NOMO-1 treated with dmso at 0.1 percent for 144 hours (cell line): ENCODE data around the gene RIN3.
A peak's percentile ranks its signal among the peaks of the same experiment; 100 is the strongest.

ENCODE experiments used
- DNase-seq: peaks from one replicate; lab custom pipeline; 2025; ENCODE audit not compliant: unreplicated experiment; lab: John Stamatoyannopoulos, UW

Gene RIN3

DNA sequence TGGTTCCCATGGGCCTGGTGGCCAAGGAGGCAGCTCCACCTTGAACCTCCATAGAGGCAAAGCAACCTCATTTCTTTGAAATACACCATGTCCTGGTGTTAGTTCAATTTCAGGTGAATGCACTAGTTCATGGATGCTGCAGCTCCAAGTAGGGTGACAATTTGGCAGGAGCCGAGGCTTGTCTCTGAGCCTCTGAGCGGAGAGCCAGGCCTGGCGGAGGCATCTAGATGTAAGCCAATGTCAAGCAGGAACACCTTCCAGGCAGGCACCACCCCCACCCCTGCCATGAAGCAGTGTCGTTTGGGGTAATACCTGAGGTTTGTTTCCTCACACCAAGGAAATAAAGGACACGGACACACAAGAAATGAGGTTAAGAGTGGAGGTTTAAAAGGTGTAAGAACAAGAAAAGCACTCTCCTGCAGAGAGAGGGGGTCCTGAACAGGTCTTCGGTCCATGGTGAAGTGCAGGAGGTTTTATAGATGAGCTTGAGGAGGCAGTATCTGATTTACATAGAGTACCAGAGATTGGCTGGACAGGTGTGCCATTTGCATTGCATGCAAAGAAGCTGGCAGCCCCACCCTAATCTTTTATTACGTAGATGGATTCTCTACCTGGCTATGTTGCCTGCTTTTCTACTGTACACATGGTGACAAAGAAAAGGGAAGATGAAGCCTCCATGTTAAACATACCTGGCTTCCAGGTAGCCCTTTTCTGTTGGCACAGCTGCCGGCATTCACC, 60.3 kb downstream of the RIN3 start:
- DNase-seq: no peak

DNA sequence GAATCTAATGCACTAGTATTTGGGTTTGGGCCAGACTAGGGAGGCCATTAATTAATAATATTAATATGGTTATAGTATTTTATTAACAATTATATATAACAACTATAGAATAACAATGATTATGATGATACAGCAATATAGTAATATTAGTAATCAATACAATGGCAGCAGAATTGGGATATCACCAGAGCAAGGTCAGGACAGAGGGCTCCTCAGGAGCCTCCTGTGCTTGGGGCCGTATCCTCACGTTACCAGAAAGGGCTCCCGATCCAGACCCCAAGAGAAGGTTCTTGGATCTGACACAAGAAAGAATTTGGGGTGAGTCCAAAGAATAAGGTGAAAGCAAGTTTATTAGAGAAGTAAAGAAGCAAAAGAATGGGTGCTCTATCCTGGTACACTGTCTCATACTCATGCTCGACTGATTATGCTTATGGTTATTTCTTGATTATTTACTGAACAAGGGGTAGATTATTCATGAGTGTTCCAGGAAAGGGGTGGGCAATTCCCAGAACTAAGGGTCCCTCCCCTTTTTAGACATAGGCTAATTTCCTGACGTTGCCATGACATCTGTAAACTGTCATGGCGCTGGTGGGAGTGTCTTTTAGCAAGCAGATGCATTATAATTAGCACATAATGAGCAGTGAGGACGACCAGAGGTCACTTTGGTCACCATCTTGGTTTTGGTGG, 61.6 kb downstream of the RIN3 start:
- DNase-seq: no peak

DNA sequence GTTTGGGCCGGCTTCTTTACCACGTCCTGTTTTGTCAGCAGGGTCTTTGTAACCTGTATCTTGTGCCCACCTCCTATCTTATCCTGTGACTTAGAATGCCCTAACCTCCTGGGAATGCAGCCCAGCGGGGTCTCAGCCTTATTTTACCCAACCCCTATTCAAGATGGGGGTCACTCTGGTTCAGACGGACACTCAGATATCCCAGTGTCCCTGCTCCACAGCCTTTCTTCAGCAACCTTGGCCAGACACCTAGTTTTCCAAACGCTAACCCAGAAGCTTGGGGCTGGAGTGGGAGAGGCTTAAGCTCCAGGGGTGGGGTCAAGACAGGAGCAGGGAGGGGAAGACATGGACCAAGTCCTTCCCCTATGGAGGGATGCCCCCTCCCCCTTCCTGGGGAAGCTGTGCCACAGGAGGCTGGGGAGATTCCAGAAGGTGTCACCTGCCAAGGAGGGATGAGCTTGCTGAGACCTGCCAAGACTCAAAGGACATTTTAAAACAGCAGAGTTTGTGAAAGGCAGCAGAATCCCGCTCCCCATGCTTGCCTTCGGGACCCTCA, 62.2 kb downstream of the RIN3 start:
- DNase-seq: no peak

DNA sequence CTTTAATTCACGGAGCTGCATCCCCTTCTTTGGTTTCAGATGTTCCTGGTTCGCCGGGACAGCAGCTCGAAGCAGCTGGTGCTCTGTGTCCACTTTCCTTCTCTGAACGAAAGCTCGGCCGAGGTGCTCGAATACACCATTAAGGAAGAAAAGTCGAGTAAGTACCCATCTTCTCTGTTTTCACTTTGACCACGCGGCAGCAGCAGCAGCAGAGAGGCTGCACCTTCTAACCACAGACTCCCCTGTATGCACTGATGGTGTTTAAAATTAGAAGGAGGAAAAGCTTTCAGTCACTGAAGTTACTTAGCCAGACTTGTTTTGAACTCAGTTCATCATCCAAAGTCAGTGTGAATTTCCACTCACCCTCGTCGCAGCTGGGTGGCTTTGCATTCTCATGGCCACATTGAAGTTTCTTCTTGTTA, 63.8 kb downstream of the RIN3 start:
- no peak for DNase-seq

DNA sequence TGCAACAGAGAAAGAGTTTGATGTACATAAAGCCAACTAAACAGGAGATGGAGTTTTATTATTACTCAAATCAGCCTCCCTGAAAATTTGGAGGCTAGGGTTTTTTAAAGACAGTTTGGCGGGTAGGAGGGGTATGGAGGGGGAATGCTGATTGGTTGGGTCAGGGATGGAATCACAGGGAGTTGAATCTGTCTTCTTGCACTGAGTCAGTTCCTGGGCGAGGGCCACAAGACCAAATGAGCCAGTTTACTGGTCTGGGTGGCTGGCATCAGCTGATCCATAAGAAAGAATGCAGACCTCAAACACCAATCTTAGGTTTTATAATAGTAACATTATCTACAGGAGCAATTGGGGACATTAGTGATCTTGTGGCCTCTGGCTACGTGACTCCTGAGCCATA, 64.9 kb downstream of the RIN3 start:
- DNase-seq: no peak

DNA sequence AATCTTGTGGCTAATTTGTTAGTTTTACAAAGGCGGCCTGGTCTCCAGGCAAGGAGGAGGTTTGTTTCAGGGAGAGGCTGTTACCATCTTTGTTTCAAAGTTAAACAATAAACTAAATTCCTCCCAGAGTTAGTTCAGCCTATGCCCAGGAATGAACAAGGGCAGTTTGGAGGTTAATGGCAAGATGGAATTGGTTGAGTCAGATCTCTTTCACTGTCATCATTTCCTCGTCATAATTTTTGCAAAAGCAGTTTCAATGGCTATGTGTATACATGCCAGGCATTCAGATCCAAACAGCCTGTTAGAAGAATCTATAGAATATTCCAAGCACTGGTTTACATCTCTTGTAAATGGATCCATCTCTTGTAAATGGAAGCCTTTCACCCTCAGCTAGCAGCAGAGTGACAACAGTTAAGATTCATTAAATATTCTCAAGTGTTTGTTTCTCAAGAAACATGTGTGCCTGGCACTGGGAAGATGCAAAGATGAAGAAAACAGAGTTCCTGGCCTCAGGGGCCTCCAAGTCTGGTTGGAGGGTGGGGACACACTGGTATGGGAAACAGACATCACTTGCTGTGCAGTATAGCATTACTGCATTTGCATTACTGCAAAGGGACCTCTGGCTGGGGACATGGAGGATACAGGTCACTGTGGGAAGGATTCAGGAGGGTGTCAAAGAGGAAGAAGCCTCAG, 65.8 kb downstream of the RIN3 start:
- DNase-seq: no peak

DNA sequence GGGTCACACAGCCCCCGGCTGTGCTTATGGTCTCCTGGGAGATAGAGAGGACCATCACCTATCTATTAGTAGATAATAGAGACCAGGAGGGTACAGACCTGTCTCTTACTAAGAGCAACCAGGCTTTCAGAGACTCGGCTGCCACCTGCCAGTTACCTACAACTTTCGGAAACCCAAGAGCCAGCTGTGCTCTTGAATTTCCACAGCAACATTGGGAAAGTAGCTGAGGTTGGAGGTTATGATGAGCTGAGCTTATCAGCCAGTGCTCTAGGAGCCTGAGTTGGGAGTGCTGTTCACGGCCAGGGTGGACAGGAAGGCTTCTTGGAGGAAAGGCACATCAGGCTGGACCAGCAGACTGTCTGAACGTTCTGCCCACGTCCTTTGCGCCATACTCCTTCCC, 67.6 kb downstream of the RIN3 start:
- no peak for DNase-seq

DNA sequence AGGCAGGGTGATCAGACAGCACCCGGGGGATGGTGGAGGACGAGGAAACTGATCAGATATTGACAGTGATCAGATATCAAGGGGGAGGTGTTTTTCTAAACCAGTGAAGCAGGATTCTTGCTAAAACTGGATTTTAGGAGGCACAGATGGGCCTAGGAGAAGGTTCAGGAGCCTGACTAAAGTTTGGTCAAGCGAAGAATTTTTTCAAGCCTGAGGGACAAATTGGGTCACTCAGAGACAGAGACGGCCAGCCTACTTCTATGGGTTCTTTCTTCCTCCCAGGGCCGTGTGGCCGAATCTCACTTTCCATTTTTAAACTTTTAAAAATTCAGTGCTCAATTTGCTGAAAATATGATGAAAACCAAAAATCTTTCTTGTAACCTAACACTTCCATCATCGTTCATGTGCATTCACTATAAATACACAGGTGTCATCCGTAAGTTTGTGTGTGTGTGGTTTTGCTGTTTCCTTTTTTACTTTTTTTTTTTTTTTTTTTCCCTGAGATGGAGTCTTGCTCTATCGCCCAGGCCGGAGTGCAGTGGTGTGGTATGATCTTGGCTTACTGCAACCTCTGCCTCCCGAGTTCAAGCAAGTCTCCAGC, 68.5 kb downstream of the RIN3 start:
- no peak for DNase-seq

DNA sequence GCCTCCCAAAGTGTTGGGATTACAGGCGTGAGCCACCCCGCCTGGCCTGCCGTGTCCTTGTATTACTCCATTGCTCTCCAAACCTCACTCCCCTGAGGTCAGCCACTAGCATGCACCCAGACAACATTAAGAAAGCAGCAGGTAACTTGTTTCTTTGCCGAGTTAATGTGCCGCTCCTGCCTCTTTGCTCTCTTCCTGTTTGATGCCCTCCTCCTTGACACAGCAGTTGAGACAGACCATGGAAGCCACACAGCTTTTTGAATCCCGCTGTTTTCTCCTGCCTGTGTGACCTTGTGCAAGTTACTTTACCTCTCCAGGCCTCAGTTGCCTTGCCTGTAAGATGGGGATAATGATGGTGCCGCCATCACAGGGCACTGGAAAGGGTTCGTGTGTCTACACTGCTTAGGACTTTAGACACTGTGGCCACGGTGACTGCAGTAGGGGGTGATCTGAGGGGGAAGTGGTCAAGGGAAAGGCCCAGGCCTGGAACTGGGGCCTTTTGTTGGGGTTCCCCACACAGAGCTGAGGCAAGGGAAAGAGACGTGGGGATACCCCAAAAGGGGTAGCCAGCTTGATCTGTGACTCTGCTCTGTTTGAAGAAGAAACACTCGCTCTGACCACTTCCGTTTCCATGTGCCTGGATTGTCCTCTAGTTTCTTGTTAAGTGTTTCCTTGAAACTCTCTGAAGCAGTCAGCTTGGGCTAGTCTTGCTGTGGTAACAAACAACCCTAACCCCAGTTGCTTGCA, 69.3 kb downstream of the RIN3 start:
- DNase-seq: no peak

DNA sequence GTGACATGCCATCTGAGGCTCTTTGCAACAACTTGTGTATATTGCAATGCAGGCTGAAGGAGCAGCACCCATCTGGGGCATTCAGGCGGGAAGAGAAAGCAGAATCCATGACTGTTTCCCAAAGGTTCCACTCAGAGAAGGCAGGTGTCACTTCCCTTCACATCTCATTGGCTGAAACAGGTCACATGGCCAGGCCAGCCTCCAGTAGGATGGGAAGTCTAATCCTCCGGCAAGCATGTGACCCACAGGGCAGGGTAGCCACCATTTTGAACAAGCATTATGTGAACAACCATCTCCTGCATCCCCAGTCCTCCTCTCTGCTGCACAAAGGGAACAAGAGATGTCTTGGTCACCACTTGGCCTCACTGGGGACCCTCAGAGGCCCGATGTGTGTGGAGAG, 70.6 kb downstream of the RIN3 start:
- DNase-seq: no peak

DNA sequence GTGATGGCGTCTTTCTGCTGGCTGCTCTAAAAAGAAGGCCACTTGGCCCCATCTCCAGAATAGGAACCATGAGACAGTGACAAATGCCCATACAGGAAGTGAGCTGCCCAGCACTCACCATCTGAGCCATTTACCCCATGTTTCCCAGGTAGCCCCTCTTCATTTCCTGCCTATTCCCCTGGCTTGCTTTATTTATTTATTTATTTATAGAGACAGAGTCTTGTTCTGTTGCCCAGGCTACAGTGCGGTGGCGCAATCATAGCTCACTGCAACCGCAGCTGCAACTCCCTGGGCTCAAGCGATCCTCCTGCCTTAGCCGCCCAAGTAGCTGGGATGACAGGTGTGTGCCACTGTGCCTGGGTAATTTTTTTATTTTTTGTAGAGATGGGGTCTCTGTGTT, 71.2 kb downstream of the RIN3 start:
- DNase-seq: peak; percentile 26

DNA sequence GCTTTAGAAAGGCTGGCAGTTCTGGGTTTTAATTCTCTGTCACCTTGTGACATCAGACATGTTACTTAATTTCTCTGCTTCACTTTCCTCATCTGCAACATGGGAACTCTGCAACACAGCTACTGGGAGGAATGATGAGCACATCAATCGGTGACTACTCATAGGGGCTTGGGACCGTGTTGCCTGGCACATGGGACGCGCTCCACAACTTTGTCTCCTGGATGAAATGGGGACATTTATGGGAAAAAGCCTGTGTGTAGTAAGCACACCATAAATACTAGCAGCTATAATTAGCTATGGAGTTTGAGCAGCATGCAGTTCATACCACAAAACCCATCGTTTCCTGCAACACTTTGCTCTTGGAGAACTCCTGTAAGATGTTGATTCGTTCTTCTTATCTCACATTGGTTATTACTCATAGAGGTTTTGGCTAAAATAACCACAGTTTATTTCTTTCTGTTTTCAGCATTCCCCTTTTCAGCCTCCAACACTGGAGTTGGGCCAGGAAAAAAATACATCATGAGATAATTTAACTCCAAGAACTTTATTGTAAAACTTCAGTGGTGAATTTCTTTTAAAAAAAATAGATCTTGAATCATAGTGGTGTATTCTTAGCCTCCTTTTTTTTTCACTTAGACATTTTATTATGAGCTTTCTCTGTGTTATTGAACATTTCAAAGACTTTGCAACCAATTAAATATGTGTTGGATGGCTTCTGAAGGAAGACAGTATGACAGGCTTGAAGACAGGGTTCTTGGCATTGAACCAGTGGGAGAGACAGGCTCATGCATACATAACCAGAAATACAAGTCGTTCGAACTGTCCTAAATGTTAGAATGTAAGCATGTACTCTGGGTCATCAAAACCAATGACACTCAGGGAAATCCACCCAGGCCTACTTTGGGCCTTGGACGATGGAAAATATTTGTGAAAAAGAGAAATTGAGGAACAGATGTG, 72.7 kb downstream of the RIN3 start:
- peak; percentile 32 for DNase-seq

DNA sequence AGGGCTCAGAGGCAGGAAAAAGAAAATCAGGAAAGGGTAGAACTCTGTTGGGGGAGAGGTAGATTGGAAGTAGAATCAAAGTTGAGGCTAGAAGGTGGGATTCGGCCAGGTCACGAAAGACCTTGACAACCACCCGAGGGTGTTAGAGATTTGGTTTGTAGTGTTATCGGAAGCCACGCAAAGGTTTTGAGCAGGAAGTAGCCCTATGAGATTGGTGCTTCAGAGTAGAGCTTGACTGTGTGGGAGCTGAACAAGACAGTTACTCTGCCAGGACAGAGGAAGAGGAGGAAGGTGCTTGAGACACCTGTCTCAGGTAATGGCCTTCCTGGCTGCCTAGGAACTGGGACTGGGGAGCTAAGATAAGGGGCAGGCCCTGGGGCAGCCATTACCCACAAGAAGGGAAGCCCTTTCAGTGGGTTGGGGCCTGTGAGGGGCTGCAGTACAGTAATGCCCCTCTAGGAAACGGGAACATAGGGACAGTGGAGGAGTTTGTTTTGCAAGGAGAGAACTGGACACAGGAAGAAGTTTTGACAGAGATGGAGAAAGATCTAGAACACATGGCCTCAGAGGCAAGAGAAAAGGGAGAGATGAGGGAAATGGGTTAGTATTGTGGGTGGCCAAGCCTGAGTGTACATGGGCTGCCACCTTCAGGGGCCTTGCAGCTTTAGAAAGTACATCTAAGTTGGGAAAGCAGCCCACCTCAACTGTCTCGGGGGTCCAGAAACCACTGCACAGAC, 73.5 kb downstream of the RIN3 start:
- DNase-seq: no peak

DNA sequence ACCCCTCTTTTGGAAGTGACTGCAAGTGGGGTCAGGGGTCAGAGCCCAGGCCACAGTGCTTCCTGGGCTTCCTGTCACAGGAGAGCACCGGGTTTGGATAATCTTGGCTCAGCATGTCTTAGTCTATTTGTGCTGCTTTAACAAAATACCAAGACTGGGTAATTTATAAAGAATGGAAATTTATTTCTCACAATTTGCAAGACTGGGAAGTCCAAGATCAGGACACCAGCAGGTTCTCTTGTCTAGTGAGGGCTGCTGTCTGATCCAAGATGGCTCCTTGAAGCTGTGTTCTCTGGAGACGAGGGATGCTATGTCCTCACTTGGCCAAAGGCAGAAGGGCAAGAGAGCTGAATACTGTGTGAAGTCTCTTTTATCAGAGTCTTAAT, 74.1 kb downstream of the RIN3 start:
- no peak for DNase-seq

DNA sequence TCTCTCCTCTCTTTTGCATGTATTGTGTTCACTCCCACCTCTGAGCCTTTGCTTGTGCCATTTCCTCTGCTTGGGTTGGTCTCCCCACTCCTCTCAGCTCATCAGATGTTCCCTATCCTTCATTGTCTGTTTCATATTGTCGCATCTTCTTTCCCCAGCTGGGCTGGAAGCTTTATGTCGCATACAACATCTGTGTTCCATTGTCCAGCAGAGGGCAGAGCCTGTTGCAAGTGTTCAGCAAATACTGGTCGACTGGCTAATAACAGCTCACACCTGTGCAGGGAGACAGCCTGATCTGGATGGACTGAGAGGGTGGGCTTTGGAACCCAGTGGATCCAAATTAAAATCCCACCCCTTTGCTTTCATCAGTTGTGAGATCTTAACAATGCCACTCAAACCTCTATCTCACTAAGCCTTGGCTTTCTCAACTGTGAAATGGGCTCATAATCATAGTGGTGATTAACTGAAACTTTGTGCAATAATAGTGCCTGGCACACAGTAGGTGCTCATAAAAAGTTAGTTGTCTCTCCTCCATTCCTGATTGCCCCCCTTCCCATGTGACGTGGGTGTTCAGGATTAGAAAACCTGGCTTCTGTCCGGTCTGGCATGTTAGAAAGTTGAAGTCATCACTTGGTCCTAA, 75.8 kb downstream of the RIN3 start:
- DNase-seq: no peak

DNA sequence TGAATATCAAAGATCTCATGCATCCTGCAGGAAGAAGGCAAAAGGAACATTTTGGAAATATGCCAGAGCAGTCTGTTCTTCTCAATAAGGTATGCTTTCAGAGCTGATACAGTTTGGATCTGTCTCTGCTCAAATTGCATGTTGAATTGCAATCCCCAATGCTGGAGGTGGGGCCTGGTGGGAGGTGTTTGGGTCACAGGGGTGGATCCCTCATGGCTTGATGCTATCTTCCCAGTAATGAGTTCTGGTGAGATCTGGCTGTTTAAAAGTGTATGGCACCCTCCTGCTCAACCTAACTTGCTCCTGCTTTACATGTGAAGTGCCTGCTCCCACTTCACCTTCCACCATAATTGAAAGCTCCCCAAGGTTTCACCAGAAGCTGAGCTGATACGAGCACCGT, 76.6 kb downstream of the RIN3 start:
- no peak for DNase-seq

DNA sequence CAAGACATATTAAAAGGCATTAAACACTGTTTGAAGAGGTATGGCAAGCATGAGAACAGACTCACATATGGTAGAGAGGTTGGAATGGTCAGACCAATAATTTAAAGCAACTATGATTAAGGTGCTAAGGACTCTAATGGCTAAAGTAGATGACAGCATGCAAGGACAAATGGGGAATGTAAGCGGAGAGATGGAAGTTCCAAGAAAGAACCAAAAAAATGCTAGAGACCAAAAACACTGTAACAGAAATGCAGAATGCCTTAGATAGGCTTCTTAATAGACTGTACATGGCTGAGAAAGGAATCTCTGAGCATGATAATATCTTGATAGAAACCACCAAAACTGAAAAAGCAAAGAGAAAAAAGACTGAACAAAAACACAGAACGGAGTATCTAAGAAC, 77.4 kb downstream of the RIN3 start:
- DNase-seq: no peak

DNA sequence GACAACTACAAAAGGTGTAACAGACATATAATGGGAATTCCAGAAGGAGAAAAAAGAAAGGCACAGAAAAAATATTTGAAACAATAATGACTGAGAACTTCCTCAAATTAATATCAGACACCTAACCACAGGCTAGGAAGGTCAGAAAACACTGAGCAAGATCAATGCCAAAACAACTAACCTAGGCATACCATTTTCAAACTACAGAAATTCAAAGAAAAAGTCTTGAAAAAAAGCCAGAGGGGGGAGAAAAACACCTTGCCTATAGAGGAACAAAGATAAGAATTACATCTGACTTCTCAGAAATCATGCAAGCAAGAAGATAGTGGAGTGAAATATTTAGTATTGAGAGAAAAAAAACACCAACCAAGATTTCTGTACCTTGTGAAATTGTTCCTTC, 77.8 kb downstream of the RIN3 start:
- DNase-seq: no peak

DNA sequence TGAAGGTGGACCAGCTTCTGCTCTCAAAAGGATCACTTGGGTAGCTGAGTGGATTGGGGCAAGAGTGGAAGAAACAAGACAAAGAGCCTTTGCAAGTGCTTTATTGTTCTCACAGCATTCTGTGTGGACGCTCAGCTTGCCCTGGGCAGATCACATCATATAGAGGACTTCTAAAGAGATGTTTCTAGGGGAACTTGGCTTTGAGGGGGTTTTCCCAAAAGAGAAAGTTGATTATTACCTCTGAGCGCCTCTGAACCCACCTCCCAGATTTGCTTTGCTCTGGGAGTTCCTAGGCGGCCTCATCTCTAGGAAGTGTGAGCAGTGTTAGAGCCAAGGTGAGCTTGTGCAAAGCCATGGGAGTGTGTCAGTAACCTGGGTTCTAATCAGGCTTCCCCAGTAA, 81.7 kb downstream of the RIN3 start:
- DNase-seq: no peak
